GM12864 (cell line): ENCODE data around the gene NRG2.

Source experiments
- DNase-seq: peaks from one replicate; pipeline ENCODE4 v3.0.0-alpha.2; 2011; ENCODE audit warnings: low read depth
- H3K4me3 ChIP-seq: 2 replicates; pipeline ENCODE4 v1.5.1; 2011; ENCODE audit warnings: mild to moderate bottlenecking, low read depth, low read length, control low read depth
- CTCF ChIP-seq: IDR thresholded peaks from 2 replicates; pipeline ENCODE4 v1.5.1; 2011; ENCODE audit warnings: low read depth, mild to moderate bottlenecking, moderate library complexity, low read length, control low read depth, inconsistent platforms; ENCODE audit errors: missing control alignments

Gene NRG2

GRCh38 chr5:140020601-140021177 lies 22.4 kb downstream of the NRG2 start:
- DNase-seq, result no peak
- no peak for TF ChIP-seq CTCF
- H3K4me3 ChIP-seq, result no peak overlapping the region

DNA sequence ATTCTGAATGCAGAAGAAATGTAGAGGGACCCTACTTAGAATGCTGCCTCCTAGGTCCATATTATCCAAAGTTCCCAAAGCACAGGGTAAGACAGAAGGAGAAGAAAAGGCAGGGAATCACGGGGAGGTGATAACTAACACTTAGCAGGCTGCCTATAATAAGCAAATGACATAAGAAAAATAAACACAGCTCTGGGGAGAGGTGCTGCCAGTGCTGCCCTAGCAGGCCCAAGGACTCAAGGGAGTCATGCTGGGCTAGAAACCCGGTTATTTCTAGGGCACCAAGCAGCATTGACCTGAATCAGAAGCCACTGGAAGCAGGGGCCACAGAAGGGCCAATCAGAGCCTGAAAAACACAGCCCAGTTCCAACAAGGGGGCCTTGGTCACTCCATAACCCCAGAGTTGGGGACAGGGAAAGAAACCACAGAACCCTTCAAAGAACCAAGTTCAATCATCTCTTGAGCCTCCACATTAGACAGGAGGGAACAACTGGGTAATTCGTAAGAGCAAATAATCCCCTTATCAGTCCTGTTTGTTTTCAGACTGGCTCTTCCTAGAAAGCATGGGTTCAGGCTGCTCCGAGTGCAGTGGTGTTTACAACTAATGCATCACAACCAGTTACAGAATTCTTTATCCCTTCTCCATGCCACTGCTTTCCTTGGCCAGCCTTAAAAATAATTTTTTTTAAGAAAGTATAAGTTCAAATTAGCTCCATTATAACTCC lies 24.0 kb downstream of the NRG2 start:
- no peak for TF ChIP-seq CTCF
- H3K4me3 ChIP-seq, result no peak overlapping the region

GRCh38 chr5:140018517-140018916 lies 24.6 kb downstream of the NRG2 start:
- no peak for TF ChIP-seq CTCF
- DNase-seq, result no peak
- H3K4me3 ChIP-seq, result no peak overlapping the region

More for the DNA sequence above, 24.0 kb downstream of the NRG2 start:
- no peak for DNase-seq

- TF ChIP-seq CTCF, result no peak
- H3K4me3 ChIP-seq, result no peak overlapping the region
- no peak for DNase-seq
Measured at GRCh38 chr5:140018096-140018481, 25.0 kb downstream of the NRG2 start.

DNA sequence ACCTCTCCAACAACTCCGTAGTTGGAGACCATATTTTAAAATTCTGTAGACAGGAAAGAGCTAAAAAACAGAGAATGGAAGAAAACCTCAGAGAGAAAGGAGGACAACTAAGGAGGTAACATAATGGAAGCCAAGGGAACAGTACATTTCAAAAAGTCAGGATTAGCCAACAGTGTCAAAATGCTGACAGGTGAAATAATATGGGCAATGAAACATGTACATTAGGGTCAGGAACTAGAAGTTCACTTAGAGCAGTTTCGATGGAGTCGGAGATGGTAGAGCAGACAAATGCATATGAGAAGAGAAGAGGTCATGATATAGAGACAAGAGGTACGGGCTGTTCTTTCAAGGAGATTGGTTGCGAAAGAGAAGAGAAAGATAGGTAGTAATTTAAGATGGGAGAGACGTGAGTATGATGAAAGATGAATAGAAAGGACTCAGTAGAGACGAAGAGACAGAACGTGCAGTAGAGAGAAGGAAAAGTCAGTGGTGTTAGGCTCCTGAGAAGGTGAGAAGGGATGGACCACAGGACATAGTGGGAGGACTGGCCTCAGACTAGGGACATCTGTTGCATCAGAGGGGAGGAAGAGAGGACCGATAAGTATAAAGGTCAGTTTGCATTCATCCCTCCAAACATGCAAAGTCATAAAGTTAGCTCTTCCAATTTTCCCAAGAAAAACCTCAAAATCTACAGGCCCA lies 25.6 kb downstream of the NRG2 start:
- H3K4me3 ChIP-seq, result no peak overlapping the region
- TF ChIP-seq CTCF, result no peak
- DNase-seq, result no peak

DNA sequence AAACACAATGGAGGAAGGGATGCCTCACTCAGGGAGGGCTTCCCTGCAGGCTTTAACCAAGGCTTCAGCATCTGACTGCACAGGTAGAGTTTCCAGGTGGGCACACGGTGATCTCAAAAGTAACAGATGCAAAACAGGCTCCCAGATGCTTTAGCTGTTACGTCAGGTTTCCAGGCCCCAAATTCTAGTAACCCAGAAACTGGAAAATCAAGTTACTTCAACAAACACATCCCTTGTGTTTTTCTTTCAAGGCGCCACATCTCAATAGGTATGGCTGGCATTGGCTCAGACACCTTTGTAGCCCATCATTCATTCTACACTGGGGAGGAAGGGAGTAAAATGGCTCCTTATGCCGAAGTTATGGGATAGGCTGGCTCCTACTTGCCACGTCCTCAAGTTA lies 27.4 kb downstream of the NRG2 start:
- no peak for TF ChIP-seq CTCF
- no peak overlapping the region for H3K4me3 ChIP-seq
- no peak for DNase-seq
